LNCaP clone FGC (cell line): ENCODE data around the gene TRMO.

Experiments
- DNase-seq: peaks from one replicate; pipeline ENCODE4 v3.0.0-alpha.2; 2011; ENCODE audit warnings: low read depth
- H3K4me3 ChIP-seq: 2 replicates; pipeline ENCODE4 v1.5.1; 2011; ENCODE audit warnings: mild to moderate bottlenecking, low read depth, low read length, control low read depth
- TF ChIP-seq, protein P1 (sequence below): IDR thresholded peaks from 2 replicates; pipeline ENCODE4 v1.5.1; 2012; ENCODE audit warnings: mild to moderate bottlenecking; ENCODE audit not compliant: control insufficient read depth, insufficient read depth; ENCODE audit errors: extremely low read depth

Gene TRMO

DNA sequence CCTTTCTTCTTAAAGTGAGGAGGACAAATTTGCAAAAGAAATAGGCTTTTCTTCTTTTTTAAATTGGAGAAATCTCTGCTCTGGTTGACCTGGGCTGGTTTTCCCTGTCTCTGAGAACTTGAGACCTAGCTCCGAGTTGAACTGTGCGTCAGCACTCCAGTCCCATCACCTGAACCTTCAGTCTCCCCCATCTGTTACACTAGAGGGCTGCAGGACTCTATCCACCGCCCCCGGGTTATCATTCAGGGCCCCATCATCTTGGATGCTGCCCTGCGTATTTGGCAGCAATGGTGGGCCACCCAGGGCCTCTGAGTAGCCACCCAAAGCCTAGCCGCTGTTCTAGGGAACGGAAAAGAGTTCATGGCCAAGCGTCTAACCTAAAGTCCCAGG lies 66.8 kb downstream of the TRMO start:
- TF ChIP-seq, protein P1, sequence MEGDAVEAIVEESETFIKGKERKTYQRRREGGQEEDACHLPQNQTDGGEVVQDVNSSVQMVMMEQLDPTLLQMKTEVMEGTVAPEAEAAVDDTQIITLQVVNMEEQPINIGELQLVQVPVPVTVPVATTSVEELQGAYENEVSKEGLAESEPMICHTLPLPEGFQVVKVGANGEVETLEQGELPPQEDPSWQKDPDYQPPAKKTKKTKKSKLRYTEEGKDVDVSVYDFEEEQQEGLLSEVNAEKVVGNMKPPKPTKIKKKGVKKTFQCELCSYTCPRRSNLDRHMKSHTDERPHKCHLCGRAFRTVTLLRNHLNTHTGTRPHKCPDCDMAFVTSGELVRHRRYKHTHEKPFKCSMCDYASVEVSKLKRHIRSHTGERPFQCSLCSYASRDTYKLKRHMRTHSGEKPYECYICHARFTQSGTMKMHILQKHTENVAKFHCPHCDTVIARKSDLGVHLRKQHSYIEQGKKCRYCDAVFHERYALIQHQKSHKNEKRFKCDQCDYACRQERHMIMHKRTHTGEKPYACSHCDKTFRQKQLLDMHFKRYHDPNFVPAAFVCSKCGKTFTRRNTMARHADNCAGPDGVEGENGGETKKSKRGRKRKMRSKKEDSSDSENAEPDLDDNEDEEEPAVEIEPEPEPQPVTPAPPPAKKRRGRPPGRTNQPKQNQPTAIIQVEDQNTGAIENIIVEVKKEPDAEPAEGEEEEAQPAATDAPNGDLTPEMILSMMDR: no peak
- H3K4me3 ChIP-seq: no peak overlapping the region
- no peak for DNase-seq

DNA sequence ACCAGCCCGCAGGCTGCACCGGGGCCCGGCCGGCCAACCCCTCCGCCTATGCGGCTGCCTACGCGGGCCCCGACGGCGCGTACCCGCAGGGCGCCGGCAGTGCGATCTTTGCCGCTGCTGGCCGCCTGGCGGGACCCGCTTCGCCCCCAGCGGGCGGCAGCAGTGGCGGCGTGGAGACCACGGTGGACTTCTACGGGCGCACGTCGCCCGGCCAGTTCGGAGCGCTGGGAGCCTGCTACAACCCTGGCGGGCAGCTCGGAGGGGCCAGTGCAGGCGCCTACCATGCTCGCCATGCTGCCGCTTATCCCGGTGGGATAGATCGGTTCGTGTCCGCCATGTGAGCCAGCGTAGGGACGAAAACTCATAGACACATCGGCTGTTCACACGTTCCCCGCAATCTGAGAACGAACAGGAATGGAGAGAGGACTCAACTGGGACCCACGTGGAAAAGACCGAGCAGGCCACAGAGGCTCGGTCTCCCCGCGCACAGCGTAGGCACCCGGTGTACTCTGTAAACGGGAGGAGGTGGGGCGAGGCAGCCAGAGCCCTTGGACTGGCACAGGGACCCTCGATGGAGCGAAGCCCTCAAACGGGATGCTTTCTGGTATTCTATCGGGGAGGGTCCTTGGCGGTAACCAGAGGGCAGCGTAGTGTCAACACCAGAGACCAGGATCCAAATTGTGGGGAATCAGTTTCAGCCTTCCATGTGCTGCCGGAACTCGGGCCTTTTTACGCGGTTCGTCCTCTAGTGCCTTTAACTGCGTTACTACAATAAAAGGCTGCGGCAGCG lies 67.4 kb downstream of the TRMO start:
- DNase-seq: no peak
- H3K4me3 ChIP-seq: no peak overlapping the region
- TF ChIP-seq, protein P1: no peak
